Gastroesophageal sphincter (tissue), 3 donors: ENCODE results near the gene ZNF804B.

Experiments used
- CTCF ChIP-seq, 4 experiments: fragments of 200-600 bp in 2 of 4; fragments of 450-650 bp in 2 of 4; sonication (generic) in 1 of 4; IDR thresholded peaks; one replicate each; pipeline ENCODE4 v1.5.1; 2017 to 2019; ENCODE audit warnings: antibody characterized with exemption in 4 of 4, mild to moderate bottlenecking in 2 of 4, moderate library complexity in 2 of 4
- EP300 ChIP-seq: sonication (generic); formaldehyde crosslinking; IDR thresholded peaks from one replicate; pipeline ENCODE4 v1.6.1; 2017; ENCODE audit warnings: antibody characterized with exemption, mild to moderate bottlenecking
- POLR2A ChIP-seq, 2 donors: fragments of 450-650 bp; IDR thresholded peaks; one replicate each; pipeline ENCODE4 v1.6.1; 2017; ENCODE audit warnings: antibody characterized with exemption in 2 of 2, mild to moderate bottlenecking in 2 of 2, moderate library complexity in 1 of 2
- POLR2AphosphoS5 ChIP-seq: sonication (generic); formaldehyde crosslinking; IDR thresholded peaks from one replicate; pipeline ENCODE4 v1.6.1; 2017; ENCODE audit warnings: antibody characterized with exemption

GRCh38 chr7:89001306-89001705 lies 241.8 kb downstream of the ZNF804B start:
- TF ChIP-seq POLR2A (IDR thresholded peaks at IDR 0.05), result no peak
- TF ChIP-seq EP300, result no peak
- no peak for TF ChIP-seq CTCF (IDR thresholded peaks at IDR 0.05)
- TF ChIP-seq POLR2AphosphoS5, result no peak
